ENCODE data around the gene SLC46A2.

Gene SLC46A2

DNA sequence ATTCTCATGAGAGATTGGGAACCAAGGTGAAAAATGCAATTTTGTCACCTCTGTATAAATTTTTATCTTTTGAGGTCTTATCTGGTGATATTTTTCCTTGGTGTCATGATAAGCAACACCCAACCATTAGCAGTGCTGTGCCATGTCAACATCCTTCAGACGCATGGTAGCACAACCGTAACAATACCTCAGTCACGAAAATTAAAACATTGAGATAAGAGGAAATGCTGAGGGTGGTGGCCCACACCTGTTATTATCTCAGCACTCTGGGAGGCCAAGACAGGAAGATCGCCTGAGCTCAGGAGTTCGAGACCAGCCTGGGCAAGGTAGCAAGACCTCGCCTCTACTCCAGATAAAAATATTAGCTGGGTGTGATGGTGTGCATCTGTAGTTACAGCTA, 32.7 kb downstream of the SLC46A2 start:
- no peak for DNase-seq (ENCODE audit: low spot score)

DNA sequence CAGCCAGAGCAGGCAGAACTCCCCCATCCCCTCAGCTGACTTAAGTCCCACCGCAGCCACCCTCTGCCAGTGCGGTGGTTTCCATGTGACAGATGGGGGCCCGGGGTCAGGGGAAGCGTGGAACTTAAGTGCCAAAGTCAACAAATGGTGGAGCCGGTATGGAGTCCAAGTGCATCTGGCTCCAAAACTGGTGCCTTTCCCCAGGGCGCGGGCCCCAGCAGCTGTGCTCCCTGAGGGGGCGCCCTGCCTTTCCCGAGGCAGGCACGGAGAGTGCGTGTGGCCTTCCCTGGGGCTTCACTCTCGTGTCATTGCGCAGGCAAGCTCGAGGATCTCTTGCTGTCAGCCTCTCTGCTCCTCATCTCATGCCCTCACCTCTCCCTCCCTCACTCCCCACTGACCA, 33.8 kb downstream of the SLC46A2 start:
- DNase-seq (ENCODE audit: low spot score) = no peak

DNA sequence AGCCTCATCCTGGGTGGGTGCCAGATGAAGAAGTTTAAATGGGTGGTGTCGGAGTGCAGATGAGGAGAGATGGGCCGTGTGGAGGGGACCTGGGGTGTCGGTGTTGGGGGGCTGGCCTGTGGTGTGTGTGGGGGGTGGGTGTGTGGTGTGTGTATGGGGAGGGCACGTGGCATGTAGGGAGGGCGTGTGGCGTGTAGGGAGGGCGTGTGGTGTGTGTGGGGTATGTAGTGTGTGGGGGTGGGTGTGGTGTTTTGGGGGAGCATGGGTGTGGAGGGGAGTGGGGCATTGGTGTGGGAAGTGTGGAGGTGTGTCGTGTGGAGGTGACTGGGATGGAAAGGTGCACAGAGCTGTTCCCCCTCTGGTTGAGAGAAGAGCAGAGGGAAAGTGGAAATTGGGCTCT, 34.5 kb downstream of the SLC46A2 start:
- no peak for DNase-seq (ENCODE audit: low spot score)

DNA sequence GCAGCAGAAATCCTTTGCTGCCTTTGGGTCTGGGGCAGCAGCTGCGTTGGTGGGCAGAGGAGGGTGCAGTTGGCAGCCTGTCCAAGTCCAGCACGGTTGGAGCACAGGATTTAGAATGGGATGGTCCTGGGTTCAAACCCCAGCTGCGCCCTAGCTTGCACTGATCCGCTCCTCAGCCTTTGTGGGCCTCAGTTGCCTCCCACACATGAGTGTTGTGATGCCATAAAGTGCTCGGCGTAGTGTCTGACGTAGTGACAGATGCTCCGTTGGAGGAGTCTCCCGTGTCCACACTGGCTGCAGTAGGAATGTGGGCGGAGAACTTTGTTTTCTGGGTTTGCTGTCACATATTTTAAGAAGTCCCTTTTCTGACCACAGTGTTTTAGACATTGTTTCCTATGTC, 36.0 kb downstream of the SLC46A2 start:
- DNase-seq (ENCODE audit: low spot score) = no peak

DNA sequence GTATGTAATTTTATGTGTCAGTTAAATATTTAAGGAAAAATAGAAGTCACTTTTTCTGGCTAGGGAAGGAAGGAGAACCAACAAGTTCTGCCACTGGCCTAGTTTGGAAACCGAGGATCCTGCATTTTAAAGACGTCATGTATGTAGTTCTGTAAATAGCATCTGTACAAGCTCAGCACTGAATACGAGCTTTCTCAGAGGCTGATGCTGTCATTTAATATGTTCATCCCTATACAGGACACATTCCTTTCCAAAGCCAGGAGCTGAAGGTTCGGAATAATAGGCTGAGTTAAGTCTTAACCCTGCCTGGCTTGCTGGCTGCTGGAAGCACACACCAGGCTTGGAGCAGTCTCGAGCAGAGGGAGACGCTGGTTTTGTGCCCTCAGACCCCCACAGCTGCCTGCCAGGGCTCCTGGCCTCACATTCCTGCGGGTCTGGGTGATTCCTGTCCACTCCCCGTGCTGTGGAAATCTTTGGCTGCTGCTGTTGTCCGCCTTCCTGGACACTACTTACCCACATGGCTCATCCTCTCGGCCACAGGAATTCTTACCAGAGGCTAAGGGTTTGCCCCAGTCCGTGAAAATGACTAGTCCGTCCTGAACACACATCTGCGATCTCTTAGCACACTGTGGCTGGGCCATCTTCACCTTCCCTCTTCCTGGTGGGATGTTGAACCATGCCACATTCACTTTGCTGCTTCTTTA, 36.6 kb downstream of the SLC46A2 start:
- DNase-seq (ENCODE audit: low spot score) = no peak

DNA sequence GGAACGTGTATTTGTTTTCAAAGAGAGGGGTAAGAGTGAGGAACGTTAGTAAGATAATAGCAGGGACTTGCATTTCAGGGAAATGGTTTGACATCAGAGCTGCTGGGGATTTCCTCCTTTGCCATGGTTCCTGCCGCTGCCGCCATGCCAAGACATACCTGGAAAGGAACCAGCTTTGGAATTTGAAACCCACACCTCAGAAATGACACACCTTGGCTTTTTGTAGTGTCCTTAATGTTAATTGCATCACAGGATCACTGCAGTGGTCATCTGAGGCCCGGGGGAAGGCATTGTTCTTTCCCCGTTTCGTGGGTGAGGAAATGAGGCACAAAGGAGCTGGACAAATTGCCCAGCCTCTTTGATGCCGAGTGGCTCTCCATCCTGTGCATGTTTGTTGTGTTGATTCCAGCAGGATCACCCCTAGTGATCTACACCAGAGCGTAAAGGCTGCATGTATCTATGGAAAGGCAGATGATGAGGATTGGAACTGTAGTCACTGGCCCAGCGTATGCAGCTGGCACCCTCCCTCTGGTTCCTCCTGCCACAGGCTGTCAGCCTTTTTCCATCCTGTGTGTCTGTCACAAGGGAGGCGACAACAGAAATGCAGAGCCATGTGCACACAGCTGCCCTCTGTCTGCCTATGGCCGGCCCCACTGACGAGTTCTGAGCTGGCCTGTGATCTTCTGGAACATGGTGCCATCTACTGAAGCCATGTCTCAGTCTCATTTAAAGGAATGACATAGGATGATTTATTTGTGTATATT, 37.8 kb downstream of the SLC46A2 start:
- DNase-seq (ENCODE audit: low spot score) = no peak

DNA sequence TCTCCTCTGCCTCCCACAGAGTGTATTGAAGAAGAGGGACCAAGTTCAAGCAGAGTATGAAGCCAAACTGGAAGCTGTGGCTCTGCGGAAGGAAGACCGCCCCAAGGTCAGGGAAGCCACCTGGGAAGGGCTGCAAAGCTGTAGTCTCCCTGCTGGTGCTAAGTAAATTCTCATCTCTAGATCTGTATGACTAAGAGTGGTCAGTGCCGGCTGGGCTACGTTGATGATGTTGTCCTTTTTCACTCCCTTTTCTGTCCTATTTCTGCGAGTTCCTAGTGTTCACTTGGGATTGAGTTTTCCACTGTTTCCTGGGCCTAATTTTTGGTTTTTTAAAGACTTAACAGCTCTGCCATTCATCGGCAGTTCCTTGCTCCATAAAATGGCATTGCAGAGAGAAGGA, 39.8 kb downstream of the SLC46A2 start:
- DNase-seq (ENCODE audit: low spot score) = no peak

DNA sequence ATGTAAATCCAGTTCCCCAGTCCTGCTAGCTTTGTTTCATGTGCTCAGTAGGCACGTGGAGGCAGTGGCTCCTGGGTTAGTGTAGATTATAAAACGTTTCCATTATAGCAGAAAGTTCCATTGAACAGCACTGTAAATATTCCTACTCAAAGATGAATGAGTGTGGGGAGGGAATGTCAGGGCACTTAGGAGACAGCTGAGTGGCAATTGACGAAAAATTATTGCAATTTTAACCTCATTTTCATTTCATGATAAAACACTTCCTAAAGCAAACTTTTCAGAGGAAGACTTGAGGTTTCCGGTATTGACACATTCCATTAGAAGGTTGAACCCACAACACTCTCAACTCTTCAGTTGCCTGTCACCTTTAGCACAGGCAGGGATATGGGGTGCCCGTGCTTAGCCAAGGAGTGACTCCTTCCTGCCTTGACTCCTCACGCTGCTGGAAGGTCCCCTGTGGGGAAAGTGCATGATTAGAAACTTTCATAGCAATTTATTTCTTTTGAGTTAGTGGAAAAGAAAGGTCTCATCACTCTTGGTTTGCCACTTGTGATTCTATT, 41.2 kb downstream of the SLC46A2 start:
- DNase-seq (ENCODE audit: low spot score) = no peak

DNA sequence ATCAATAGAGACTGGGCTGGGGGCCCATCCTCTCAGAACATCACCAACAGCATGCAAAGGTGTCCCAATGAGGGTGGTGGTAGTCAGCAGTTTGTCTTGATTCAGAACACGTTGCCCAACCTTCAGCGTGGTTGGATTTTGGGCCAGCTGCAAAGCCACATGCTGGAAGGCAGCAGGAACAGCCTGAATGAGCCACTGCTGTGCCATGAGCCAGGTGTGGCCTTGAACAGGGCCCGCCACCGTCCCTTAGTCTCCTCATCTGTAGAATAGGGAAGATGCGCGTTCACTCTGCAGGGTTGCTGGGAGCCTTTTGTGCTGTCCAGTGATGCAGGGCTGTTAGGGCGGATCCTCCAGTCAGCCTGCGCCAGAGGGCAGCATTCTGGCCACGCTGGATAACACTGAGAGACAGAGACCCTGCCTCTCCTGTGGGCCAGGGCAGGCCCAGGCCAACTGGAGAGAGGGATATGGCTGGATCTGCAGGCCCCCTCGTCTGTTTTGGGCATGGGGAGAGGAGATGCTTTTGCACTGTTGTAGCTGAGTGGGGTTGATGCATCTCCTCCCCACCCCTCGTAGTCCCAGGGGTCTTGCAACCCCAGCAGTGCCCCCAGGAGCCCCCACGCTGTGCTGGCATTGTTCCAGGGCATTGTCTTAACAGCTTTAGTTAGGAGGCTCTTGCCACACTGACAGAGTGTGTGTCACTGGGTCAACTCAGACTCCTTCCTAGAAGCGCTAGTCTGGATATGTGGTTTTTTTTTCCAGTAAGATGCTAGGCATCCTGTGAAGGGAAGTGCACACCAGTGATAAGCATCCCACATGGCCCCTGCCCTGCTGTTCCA, 42.1 kb downstream of the SLC46A2 start:
- no peak for DNase-seq (ENCODE audit: low spot score)

DNA sequence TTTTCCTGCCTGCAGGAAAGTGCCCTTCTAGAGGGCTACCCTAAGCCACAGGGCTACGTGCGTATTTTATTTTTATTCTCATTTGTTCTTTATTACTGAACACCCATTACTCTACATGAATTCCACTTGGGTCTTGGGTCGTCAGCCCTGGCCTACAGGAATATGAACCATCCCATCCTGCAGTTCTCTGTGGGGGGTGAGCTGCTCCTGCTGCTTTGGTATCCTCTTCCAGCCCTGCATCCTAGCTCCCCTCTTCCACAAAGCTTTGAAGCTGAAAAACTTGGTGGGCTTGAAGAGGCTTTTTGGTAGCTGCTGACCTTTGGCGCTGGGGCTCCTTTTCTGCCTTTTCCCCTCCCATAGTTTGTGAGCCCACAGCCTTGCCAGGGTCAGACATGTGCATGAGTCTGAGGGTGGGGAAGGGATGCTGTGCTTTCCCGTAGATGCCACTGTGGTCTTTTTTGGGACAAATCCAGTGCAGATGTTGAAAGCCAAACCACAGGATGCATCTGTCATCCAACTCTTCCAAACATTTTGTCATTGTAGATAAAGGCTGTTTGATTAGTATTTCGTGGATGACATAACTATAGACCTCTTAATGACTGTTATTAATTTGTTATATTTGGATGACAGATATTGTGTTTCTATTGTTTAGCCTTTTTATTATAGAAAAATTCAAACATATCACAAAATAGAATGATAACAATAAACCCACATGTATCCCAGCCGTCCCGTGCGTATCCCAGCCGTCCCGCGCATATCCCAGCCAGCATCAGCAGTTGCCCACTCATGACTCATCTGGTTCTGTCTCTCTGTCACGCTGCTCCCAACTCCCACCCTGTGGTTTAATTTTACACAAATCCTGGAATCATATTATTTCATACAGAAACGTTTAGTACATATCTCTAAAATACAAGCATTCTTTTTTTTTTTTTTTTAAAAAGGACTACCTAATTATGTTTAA, 43.9 kb downstream of the SLC46A2 start:
- no peak for DNase-seq (ENCODE audit: low spot score)

DNA sequence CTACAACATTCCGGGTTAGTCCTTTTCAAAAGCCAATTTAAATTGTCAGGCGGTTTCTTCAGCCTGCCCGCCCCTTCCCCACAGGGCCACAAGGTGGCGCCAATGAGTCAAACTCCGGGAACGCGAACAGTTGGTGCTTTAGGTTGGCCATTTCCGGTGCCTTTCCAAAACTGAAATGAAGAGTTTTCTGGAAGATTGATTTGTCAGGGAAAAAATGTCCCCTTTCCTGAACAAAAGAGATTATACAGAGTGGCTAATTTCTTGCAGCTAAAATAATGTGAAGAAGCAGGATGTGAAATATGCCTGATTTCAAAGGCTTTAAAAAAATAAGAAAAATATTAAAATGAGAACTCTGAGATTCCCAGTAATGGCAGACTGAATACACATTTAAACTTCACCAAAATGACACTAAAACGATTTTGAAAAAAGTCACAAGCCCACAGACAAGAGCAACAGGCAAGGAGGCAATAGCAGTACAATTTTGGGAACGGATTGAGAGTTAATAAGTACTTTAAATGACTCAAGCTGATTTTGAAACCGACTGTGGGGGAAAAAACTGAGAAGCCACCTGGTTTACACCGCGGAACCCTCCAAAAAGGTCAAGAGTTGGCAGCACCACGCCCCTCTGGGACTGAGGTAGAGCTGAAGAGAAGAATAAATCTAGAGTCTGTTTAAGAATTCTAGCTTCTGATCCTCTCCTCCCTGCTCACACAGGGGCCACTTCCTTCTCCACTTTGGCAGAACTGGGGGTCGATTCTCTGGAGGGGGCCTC, 45.7 kb downstream of the SLC46A2 start:
- peak; percentile 70 for DNase-seq (ENCODE audit: low spot score)

DNA sequence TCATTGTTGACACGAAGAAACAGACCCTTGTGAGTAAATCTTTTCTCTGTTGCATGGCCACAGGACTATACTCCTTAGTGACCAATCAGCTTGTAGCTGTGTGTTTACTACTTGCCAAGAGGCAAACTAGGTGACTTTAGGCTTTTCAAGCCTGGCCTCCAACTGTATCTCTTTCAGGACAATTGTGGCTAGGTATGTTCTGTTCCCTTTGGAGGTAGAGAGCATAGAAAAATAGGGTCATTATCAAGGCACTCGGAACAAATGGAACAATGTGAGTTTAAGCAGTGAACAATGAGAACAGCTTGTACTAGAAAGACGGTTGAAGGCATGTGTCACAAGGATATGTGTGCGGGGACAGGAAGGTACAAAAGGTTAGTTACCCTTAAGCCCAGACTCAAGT, 48.1 kb downstream of the SLC46A2 start:
- DNase-seq (ENCODE audit: low spot score) = no peak

DNA sequence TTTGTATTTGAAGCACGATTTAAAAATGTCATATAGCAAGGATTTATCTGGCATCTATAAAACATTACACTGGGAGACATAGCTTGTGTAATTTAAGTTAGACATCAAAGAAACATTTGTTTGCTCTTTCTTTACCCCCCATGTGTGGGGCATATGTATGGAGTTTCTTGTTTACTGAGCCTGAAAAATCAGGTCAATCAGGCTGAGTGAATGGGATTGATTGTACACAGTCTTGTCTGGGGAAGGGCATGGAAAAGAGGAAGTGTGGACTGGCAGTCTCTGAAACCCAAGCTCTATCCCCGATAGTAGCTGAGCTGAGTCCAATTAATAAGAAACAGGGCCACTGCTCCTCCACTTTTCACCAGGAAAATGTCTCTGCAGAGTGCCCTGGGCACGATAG, 49.4 kb downstream of the SLC46A2 start:
- DNase-seq (ENCODE audit: low spot score) = no peak

DNA sequence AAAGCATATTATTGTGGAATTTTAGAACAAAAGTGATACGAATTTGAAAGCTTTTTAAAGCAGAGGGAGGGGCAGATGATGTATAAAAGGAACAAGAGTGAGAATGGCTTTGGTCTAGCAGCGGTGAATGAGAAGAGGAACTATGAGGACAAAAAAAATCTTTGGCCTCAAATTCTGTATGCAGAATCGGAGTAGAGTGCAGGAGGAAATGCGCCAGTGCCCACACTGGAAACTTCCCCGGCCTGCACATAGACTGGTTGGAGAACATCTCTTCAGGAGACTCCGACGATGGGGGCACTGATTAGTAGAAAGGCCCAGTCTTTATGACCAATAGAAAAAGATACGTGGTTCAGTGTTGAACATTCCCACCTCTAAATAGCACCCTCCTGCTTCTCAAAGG, 51.3 kb downstream of the SLC46A2 start:
- no peak for DNase-seq (ENCODE audit: low spot score)

DNA sequence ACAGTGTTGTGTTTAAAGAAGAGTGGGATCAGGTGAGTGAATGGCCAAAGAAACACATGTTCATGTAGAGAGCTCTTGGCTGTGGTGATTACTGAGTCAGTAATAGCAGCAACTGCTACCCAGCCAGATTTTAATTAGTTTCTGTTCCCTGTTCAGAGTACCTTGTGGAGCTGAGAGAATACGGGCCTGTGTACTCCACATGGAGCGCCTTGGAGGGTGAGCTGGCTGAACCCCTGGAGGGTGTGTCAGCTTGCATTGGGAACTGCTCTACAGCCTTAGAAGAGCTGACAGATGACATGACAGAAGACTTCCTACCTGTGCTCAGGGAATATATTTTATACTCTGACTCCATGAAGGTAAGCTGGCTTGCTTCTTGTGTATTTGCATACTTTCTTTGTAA, 52.3 kb downstream of the SLC46A2 start:
- no peak for DNase-seq (ENCODE audit: low spot score)

DNA sequence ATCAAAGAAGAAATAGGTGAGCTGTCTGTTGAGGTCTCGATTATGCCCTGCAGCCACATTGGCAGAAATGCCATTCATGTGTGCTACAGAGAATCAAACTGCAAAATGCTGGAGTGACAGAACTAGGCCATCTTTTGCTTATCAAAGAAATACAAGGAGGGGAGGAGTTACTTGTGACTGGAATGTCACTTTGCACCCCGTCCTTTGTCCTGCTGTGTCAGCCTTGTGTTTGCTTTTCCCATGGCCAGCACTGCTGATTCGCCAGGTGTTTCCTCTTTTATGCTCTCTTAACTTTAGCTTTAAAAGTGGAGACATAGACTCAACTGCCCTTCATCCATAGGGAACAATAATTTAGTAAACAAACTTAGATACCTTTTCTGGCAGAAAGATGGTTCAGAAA, 54.3 kb downstream of the SLC46A2 start:
- no peak for DNase-seq (ENCODE audit: low spot score)

DNA sequence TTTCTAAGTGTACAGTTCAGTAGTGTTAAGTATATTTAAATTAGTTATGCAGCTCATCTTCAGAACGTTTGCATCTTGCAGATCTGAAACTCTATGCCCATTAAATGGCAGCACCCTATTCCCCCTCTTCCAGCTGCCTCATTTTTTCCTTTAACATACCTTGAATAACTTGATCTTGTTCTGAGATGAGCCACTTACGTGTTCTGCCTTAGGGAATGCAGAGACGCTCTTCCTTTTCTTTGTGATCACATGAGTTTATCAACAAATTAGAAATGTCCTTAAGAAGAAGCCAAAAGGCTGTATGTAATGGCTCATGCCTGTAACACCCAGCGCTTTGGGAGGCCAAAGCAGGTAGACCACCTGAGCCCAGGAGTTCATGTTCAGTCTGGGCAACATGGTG, 57.6 kb downstream of the SLC46A2 start:
- no peak for DNase-seq (ENCODE audit: low spot score)

DNA sequence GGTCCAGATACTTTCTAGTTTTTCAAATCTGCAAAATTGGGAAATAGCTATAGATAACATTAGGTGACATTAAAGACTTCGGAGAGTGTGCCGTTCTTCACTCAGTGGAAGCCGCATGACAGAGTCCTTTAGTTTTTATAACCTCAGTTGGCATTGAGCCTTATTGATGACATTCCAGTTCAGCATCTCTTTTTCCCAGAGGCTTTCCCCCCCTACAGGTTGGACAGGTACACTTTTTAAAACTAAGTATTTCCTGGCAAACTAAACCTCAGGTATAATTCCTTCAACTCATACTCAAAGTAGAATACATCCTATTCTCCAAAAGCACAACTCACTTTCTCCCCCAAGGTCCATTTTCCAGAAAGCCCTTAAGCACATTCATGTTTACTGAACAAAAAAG, 58.7 kb downstream of the SLC46A2 start:
- no peak for DNase-seq (ENCODE audit: low spot score)

DNA sequence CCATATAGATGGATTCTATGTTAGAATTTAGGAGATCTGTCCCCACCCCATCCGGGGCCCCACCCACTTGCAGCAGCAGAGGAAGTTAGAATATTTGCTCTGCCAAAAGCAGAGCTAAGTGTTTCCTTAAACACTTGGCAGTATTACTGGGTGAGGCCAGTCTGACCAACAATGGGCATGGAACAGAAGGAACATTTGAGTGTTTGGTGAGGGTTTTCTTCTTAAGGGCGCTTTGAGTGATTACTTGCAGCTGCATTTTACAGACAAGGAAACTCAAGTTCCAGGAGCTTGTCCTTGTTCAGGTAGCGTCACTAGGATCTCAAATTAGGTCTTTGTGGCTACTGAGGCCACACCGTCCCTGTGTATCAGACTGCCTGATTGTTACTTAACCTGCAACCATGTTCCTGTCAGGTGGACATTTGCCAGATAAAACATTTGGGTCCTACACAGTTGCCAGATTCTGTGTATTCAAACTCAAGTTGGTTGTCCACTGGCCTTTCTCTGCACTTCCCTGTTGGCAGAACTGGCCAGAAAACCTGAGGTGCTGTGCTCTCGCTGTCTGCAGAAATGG, 59.3 kb downstream of the SLC46A2 start:
- no peak for DNase-seq (ENCODE audit: low spot score)

Measured in kidney tubule cell (primary cell).